Neural cell (in vitro differentiated cells): Measurements from ENCODE around the gene RPS6KA2. TPM values are rescaled to one million over a fixed set of nuclear protein-coding genes. Genes with fewer than 3 reads are reported as not detected.

Experiments
- H2AFZ ChIP-seq: fragments of 200-600, 300-800 bp; sonication (generic), shearing (Covaris generic); 2 replicates; pipeline ENCODE4 v1.6.0; 2014; ENCODE audit warnings: low read depth, mild to moderate bottlenecking, antibody characterized with exemption, low read length, moderate library complexity
- H3F3A ChIP-seq: fragments of 200-600 bp; shearing (Covaris generic); 2 replicates; pipeline ENCODE4 v1.6.1; 2016; ENCODE audit warnings: mild to moderate bottlenecking, moderate library complexity, mixed read lengths, antibody characterized with exemption, low read length; ENCODE audit not compliant: insufficient read depth, poor library complexity, severe bottlenecking
- H3K27ac ChIP-seq: fragments of 200-600, 300-800 bp; sonication (generic), shearing (Covaris generic); 2 replicates; pipeline ENCODE4 v1.5.1; 2014; ENCODE audit warnings: mild to moderate bottlenecking, low read length, moderate library complexity
- H3K27me3 ChIP-seq: fragments of 300-800, 200-600 bp; sonication (generic), shearing (Covaris generic); 2 replicates; pipeline ENCODE4 v1.6.0; 2014; ENCODE audit warnings: mild to moderate bottlenecking, low read depth, low read length, moderate library complexity; ENCODE audit not compliant: insufficient read depth
- H3K36me3 ChIP-seq: fragments of 300-800, 200-600 bp; sonication (generic), shearing (Covaris generic); 2 replicates; pipeline ENCODE4 v1.5.1; 2014; ENCODE audit warnings: mild to moderate bottlenecking, antibody characterized with exemption, low read length, moderate library complexity; ENCODE audit not compliant: insufficient read depth
- H3K4me2 ChIP-seq: fragments of 300-800, 200-600 bp; sonication (generic), shearing (Covaris generic); 2 replicates; pipeline ENCODE4 v1.6.0; 2014; ENCODE audit warnings: mild to moderate bottlenecking, low read length
- H3K4me3 ChIP-seq: fragments of 300-800, 200-600 bp; sonication (generic), shearing (Covaris generic); 2 replicates; pipeline ENCODE4 v1.5.1; 2014; ENCODE audit warnings: mild to moderate bottlenecking, low read length, moderate library complexity
- H3K79me2 ChIP-seq: fragments of 200-600 bp; shearing (Covaris generic); replicated peaks from 2 replicates; pipeline ENCODE4 v1.6.0; 2014; ENCODE audit warnings: mild to moderate bottlenecking, low read length, moderate library complexity; ENCODE audit not compliant: insufficient read depth
- H3K9ac ChIP-seq: fragments of 300-800, 200-600 bp; sonication (generic), shearing (Covaris generic); 2 replicates; pipeline ENCODE4 v1.6.1; 2016; ENCODE audit warnings: mild to moderate bottlenecking, low read length, mixed read lengths
- H3K9me2 ChIP-seq: fragments of 200-600 bp; shearing (Covaris generic); 2 replicates; pipeline ENCODE4 v1.6.1; 2016; ENCODE audit warnings: mild to moderate bottlenecking, low read length, mixed read lengths; ENCODE audit not compliant: insufficient read depth
- H3K9me3 ChIP-seq: fragments of 200-600, 300-800 bp; sonication (generic), shearing (Covaris generic); 2 replicates; pipeline ENCODE4 v1.6.1; 2016; ENCODE audit warnings: mild to moderate bottlenecking, mixed run types, low read length, moderate library complexity, mixed read lengths
- H4K20me1 ChIP-seq: fragments of 200-600 bp; shearing (Covaris generic); 2 replicates; pipeline ENCODE4 v1.6.1; 2016; ENCODE audit warnings: mild to moderate bottlenecking, mixed run types; ENCODE audit not compliant: insufficient read depth
- EP300 ChIP-seq: fragments of 450-650 bp; conservative IDR thresholded peaks from 2 replicates; pipeline ENCODE4 v1.6.1; 2014; ENCODE audit warnings: antibody characterized with exemption, mild to moderate bottlenecking, moderate library complexity; ENCODE audit not compliant: poor library complexity, severe bottlenecking
- EZH2 ChIP-seq: fragments of 200-600, 300-800 bp; shearing (Covaris generic), sonication (generic); IDR thresholded peaks from 2 replicates; pipeline ENCODE4 v1.6.1; 2014; ENCODE audit warnings: antibody characterized with exemption, low read length, borderline replicate concordance, mild to moderate bottlenecking; ENCODE audit not compliant: insufficient read depth, poor library complexity, severe bottlenecking
- MXI1 ChIP-seq: fragments of 450-650 bp; conservative IDR thresholded peaks from 2 replicates; pipeline ENCODE4 v1.6.1; 2014; ENCODE audit warnings: antibody characterized with exemption, mild to moderate bottlenecking; ENCODE audit not compliant: poor library complexity, severe bottlenecking
- POLR2AphosphoS5 ChIP-seq: IDR thresholded peaks from 2 replicates; pipeline ENCODE4 v1.6.1; 2012
- RAD21 ChIP-seq: fragments of 450-650 bp; conservative IDR thresholded peaks from 2 replicates; pipeline ENCODE4 v1.6.1; 2014; ENCODE audit warnings: antibody characterized with exemption, mild to moderate bottlenecking, moderate library complexity
- SMC3 ChIP-seq: fragments of 450-650 bp; conservative IDR thresholded peaks from 2 replicates; pipeline ENCODE4 v1.6.1; 2014; ENCODE audit warnings: antibody characterized with exemption, mild to moderate bottlenecking, moderate library complexity; ENCODE audit not compliant: poor library complexity
- TAF1 ChIP-seq: IDR thresholded peaks from 2 replicates; pipeline ENCODE4 v1.6.1; 2012; ENCODE audit warnings: low read depth
- polyA plus RNA-seq: library from polyadenylated mRNA; depleted of rRNA; stranded (reverse); fragments of >200 nt; gene quantifications from 2 replicates; pipeline ENCODE4 v1.2.3, GENCODE V29; 2014
- TF ChIP-seq, protein P1 (sequence below): fragments of 450-650 bp; IDR thresholded peaks from 2 replicates; pipeline ENCODE4 v1.5.1; 2014; ENCODE audit warnings: antibody characterized with exemption, mild to moderate bottlenecking, moderate library complexity; ENCODE audit not compliant: poor library complexity, severe bottlenecking
- TF ChIP-seq, protein P2 (sequence below): IDR thresholded peaks from 2 replicates; pipeline ENCODE4 v1.6.1; 2012; ENCODE audit warnings: borderline replicate concordance

The RPS6KA2 gene
- polyA plus RNA-seq, 1 donor from 2014 or later = 34.3 TPM

DNA sequence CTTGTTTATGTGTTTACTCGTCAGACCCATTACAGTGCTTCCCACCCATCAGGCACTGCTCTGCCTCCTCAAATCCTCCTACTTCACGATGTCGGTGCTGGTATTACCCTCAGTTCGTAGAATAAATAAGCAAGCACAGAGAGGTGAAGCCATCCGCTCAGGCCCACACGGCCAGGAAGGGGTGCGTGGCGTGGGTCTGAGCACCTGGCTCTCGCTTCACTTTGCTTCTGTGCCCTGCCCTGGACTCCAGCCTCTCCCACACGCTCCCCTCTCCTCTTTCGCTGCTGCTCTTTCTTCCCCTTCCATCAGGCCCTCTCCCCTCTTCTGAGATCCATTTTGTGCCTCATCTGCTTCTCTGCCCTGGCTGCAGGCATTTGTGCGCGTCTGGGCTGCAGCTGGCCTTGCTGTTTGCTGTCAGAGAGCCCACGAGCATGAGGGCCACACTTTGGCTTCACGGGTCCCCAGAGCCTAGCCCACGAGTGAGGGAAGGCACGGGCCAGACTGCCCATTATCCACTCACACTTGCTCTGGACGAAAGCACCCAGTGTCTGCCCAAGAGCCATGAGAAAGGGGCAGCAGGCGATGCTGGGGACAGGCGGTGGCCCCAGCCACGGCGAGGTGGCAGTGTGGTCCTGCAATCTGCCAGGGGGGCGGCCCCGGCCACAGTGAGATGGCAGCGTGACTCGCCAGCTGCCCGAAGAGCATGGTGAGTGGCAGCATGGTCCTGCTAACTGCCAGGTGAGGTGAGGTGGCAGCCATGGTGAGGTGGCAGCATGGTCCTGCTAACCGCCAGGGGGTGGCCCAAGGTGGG lies 148.1 kb downstream of the RPS6KA2 start:
- TF ChIP-seq EP300 (no peak), SMC3 (no peak), TAF1 (no peak), MXI1 (no peak), RAD21 (no peak), POLR2AphosphoS5 (no peak), EZH2 (no peak)
- TF ChIP-seq, protein P1, sequence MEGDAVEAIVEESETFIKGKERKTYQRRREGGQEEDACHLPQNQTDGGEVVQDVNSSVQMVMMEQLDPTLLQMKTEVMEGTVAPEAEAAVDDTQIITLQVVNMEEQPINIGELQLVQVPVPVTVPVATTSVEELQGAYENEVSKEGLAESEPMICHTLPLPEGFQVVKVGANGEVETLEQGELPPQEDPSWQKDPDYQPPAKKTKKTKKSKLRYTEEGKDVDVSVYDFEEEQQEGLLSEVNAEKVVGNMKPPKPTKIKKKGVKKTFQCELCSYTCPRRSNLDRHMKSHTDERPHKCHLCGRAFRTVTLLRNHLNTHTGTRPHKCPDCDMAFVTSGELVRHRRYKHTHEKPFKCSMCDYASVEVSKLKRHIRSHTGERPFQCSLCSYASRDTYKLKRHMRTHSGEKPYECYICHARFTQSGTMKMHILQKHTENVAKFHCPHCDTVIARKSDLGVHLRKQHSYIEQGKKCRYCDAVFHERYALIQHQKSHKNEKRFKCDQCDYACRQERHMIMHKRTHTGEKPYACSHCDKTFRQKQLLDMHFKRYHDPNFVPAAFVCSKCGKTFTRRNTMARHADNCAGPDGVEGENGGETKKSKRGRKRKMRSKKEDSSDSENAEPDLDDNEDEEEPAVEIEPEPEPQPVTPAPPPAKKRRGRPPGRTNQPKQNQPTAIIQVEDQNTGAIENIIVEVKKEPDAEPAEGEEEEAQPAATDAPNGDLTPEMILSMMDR = no peak
- TF ChIP-seq, protein P2, sequence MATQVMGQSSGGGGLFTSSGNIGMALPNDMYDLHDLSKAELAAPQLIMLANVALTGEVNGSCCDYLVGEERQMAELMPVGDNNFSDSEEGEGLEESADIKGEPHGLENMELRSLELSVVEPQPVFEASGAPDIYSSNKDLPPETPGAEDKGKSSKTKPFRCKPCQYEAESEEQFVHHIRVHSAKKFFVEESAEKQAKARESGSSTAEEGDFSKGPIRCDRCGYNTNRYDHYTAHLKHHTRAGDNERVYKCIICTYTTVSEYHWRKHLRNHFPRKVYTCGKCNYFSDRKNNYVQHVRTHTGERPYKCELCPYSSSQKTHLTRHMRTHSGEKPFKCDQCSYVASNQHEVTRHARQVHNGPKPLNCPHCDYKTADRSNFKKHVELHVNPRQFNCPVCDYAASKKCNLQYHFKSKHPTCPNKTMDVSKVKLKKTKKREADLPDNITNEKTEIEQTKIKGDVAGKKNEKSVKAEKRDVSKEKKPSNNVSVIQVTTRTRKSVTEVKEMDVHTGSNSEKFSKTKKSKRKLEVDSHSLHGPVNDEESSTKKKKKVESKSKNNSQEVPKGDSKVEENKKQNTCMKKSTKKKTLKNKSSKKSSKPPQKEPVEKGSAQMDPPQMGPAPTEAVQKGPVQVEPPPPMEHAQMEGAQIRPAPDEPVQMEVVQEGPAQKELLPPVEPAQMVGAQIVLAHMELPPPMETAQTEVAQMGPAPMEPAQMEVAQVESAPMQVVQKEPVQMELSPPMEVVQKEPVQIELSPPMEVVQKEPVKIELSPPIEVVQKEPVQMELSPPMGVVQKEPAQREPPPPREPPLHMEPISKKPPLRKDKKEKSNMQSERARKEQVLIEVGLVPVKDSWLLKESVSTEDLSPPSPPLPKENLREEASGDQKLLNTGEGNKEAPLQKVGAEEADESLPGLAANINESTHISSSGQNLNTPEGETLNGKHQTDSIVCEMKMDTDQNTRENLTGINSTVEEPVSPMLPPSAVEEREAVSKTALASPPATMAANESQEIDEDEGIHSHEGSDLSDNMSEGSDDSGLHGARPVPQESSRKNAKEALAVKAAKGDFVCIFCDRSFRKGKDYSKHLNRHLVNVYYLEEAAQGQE = no peak
- Histone ChIP-seq H3K79me2 (no peaks in the 10 kb centered on the region), H3K4me3 (no peak overlapping the region), H3K9me2 (no peaks in the 10 kb centered on the region), H3K9ac (no peak overlapping the region), H3K9me3 (no peaks in the 10 kb centered on the region), H3K27me3 (no peaks in the 10 kb centered on the region), H3K27ac (no peak overlapping the region), H3F3A (no peaks in the 10 kb centered on the region), H3K4me2 (no peak overlapping the region), H2AFZ (no peak overlapping the region), H4K20me1 (no peaks in the 10 kb centered on the region), H3K36me3 (no peaks in the 10 kb centered on the region)

DNA sequence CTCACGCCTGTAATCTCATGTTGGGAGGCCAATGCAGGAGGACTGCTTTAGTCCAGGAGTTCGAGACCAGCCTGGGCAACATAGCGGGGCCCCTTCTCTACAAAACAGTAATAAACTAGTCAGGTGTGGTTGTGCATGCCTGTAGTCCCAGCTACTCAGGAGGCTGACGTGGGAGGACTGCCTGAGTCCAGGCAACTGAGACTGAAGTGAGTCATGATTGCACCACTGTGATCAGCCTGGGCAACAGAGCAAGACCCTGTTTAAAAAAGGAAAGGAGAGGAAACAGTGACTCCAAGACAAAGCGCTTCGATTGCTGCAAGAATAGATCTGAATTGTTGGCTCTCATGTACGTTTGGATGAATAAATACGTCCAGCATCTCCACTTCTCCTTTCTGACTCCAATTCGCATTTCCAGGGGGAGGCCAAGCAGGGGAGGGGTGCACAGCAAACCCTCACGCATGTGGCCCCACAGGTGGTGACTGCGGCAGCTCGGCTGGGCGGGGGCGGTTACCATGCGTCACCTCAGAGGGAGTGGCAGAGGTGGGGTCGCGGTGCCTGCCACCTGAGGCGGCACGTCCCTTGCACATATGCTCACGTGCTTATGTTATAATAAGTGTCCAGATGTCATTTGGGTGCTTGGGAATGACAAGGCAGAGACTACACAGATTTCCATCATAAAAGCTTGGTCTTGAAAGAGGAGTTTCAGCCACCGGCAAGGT lies 149.2 kb downstream of the RPS6KA2 start:
- H3K36me3 ChIP-seq = no peaks in the 10 kb centered on the region
- H3F3A ChIP-seq = no peaks in the 10 kb centered on the region
- no peak overlapping the region for H2AFZ ChIP-seq
- H3K9ac ChIP-seq = no peak overlapping the region
- TF ChIP-seq MXI1 = no peak
- no peak for TF ChIP-seq EP300
- no peak for TF ChIP-seq TAF1
- no peak for TF ChIP-seq SMC3
- TF ChIP-seq, protein P2 = no peak
- TF ChIP-seq EZH2 = no peak
- TF ChIP-seq RAD21 = no peak
- TF ChIP-seq, protein P1 = no peak
- TF ChIP-seq POLR2AphosphoS5 = no peak
- H3K9me3 ChIP-seq = no peaks in the 10 kb centered on the region
- H3K4me2 ChIP-seq = no peak overlapping the region
- H4K20me1 ChIP-seq = no peaks in the 10 kb centered on the region
- H3K27me3 ChIP-seq = no peaks in the 10 kb centered on the region
- no peaks in the 10 kb centered on the region for H3K79me2 ChIP-seq
- H3K27ac ChIP-seq = no peak overlapping the region
- H3K9me2 ChIP-seq = no peaks in the 10 kb centered on the region
- H3K4me3 ChIP-seq = no peak overlapping the region
